Activated effector memory CD4-positive, alpha-beta T cell treated with Interleukin-2 at 50 U/mL for 16 hours (primary cell): ENCODE results near the gene ZNF365.

Experiments used
- DNase-seq: peaks from one replicate; pipeline ENCODE4 v3.0.0-alpha.2; 2020

The ZNF365 gene

DNA sequence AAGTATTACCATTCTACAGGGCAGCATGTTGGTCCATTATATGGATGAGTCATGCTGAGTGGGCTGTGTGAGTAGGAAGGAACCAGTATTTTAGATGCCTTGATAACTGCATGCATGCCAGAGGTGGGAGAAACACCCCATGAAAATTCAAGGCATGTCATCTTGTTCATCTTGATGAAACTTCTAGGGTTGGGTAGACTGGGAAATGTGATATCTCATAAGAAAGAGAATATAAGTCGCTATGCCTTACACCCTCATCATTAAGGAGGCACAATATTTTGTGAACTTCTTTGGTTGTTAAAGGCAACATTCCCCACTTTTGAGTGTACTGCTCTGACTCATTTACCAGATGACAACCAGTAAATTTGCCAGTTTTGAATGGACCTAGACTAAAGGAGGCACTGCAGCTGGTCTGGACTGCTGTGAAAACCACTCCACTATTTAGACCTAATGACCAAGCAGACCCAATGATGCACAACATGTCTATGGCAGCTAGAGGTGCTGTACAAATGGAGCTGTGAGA, 48.0 kb downstream of the ZNF365 start:
- no peak for DNase-seq

DNA sequence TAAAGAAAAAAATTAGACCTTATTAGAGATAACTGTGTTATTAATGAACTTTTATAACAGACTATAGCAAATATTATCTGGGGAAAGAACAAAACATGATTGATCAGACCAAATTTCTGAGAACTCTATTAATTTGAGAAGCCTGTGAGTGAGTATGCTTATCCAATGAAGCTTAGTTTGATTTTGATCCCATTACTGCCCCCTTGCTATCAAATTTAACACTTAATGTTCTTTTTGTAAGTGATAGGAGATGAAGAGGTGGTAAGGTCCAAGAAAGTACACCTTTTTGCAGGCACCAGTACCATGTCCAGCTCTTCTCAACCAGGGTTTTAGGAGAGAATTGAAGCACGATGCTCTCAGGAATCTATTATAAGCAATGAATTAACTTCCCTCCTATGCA, 49.9 kb downstream of the ZNF365 start:
- DNase-seq = no peak

DNA sequence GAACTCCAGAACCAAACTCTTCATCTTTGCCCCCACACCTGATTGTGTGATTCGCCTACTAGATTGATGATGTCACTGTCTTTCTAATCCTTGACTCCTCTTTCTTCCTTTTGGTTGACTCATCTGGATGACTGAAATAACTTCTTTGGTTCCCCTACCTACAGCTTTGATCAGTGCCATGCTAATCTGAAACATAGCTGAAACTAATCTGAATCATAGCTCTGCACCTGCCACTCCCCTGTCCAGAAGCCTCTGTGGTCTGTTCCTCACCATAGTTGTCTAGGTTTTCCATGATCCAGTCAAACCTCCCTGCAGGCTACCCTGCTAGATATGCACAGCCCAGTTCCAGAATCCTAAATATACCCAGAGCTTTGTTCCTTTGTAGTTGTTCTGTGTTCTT, 51.9 kb downstream of the ZNF365 start:
- no peak for DNase-seq

DNA sequence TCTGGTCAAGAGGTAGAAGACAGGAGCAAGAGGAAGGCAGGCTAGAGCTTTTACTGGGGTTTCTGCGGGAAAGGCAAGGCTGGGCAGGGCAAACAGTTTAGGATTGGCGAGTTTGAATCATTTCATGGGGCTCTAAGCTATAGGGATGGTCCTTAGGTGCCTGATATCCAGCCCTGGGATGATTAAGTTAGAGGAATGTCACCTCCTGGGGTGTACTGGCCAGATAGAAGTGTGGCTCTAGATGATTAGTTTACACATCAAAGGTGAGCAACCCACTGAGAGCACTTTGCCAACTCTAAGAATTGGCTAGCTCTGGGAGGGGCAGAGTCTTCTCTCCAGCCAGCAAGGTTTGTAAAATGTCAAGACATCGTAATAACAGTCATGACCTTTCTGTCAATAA, 52.4 kb downstream of the ZNF365 start:
- no peak for DNase-seq

DNA sequence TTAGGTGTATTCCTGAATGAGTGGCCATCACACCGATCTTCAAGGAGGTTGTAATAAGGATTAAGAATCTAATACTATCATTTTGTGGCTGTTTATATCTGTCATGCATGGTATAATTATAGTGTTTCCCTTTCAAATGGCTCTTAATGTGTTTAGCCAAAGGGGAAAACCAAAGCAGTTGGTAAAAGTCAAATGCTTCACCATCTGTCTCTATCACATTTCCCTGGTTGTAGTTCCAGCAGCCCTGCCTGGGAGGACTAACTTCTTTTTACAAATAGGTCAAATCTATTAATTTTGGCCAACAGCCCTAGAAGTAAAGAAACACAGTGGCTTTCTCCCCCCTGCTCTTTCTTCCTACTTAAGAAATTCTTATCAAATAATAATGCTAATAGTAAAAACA, 56.7 kb downstream of the ZNF365 start:
- no peak for DNase-seq

DNA sequence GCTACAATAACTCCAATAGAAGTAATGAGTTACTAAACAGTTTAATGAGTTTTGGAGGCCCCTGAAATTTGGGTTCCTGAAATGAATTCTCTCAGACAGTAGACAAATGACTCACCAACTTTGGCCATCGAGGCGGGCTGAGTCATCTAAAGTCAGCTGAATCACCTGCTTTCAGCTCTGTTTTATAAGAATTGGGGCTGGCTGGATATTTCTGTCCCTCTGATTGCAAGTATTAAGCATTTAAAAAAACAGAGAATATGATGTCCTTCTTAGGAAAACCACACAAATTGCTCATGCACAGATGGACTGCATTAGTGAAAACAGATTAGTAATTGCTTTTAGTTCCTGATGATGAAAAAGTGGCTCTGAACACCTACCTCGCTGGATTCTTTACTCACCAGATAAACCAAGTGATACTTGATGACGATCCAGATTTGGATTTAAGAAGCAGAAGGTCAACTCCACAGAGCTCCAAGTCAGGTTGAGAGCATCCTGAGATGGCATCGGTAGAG, 59.1 kb downstream of the ZNF365 start:
- DNase-seq = peak; percentile 4

DNA sequence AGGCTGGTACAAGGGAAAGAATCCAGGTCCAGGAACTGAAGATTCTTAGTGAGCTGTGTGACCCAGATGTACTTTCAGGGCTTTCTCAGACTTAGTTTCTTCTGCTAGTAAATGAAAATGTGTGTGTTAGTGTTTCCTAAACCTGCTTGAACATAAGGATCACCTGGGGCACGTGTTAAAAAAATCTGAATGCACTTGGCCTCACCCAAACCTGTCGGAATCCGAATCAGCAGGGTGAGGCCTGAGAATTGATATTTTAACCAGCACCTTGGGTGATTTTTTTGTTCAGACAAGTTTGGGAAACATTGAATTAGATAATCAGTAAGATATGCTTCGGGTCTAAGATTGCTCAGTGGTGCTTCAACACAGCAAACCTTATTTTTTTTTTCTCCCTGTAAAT, 59.7 kb downstream of the ZNF365 start:
- DNase-seq = no peak

DNA sequence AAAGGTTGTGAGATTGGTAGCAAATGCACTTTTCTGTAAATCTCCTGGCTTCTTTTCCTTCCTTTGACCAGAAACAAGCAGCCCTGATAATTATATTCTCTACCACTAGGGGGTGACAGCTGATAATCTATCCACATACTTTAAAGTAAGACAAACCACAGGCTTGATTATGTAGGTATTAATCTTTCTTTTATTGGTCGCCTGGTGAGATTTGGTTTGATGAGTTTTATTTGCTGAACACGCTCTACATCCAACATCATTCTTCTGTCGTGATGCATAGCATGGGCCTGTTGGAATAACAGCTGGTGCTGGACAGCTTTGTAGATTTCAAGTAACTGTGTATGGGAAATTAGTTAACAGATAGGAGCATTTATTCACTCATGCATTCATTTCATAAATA, 63.5 kb downstream of the ZNF365 start:
- no peak for DNase-seq

DNA sequence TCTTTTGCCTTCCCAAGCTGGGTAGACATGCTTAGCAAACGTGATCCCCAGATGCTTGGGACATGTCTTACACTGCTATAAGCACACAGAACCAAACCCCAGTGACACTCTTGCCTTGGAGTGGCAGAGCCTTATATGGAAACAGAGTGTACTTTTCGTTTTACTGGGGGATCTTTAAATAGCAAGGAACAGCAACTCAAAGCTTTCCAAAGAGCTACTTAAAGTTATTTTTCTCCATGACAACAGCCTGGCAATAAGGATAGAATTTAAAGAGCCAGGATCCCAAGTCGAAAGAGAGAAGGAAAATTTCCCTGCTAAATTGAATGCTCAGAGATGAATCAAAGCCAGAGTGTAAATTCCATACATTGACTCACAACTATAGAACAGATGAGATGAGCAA, 67.8 kb downstream of the ZNF365 start:
- no peak for DNase-seq

DNA sequence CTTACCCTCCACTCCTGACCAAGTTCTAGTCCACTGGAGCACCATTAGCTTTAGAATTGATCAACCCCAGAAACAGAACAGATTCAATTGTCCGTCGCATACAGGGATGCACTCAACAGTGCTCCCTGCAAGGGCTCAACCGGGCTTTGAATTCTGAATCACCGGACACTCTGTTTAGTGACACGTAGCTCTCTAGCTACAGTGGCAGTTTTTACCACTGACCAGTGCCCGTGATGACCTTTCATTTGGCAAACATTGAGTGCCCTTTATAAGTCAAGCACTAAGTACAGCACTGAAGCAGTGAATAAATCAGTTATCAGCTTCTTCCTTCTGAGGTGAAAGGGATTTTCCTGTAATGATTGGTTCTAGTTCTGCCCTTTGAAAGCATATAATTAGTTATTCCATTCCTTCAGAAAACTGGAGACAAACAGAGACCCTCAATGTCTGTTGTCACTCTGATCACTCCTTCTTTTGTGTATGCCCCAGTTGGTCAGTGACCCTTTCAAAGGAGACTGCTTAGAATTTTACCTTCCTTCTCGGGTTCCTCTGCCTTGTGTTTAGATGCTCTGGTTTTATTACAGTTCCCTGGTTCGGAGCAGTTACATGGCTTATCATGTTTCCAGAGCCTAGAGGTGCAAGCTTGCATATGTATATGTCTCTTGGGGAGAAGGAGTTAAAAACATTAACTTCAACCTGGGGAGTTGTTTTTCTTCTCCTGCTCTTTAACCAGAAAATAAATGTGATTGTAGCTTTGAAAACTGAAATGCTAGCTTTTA, 68.9 kb downstream of the ZNF365 start:
- no peak for DNase-seq

DNA sequence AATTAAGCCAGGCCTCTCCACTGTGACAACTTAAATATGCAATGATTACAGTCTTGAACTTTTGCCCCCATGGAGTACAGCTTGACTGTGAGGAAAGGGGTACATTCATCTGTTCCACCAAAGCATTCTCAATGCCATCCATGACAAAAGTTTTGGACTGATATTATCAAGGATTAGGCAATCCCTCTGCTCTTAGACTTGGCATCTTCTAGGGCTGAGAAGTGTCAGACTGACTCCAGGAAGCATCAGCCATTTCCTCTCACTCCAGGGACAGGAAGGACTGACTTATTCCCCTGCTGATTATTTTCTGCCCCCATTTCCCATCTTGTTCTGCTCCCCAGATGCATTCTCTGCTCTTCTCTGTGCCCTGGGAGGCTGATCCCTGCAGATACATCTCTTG, 69.7 kb downstream of the ZNF365 start:
- no peak for DNase-seq

DNA sequence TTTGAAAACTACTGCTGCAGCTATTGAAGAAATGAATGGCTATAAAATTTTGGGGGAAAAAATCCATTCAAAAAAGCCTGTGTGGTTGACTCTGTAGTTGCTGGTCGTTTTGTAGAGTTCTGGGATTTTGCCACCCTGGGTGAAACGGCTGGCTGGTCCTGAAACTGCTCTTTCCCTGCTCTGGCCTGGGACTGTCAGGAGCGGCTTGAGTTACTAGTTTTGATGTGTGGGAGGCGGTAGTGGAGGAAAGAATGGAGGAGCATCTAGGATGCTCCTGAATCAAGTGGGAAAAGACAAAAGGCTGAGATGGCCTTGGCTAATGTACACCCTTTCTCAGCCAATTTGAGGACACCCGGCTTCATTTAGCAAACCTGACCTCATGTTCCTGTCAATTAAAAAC, 72.5 kb downstream of the ZNF365 start:
- DNase-seq = no peak

DNA sequence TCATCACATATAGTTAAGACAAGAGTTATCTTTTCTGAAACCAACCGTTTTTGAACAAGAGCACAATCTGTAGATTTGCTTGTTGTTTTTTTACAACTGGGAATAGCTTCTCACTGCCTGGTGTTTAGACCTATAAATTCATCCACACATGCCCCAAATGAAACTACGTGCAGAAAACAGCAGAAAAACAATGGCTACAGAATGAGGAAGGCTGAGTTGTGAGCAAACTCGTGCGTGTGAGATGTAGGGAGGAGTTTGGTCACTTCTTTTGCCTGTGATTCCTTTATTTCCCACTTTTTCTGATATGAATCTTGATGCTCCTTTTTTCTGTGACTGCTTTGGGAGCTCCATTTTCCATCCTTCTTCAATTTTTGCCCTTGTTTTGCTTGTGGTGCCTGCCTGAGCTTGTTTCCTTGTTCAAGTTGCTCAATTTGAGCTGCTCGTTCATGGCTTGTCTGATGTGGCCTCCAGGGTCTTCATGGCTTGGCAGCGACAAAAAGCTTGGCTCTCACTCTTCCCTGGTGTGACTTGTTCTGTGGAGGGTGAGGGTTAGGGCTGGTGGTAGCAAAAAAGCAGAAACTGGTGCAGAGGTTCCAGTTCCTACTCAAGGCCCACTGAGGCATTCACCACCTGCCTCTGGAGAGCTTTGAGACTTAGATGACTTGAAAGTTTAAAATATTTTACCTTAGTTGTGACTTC, 76.9 kb downstream of the ZNF365 start:
- no peak for DNase-seq

DNA sequence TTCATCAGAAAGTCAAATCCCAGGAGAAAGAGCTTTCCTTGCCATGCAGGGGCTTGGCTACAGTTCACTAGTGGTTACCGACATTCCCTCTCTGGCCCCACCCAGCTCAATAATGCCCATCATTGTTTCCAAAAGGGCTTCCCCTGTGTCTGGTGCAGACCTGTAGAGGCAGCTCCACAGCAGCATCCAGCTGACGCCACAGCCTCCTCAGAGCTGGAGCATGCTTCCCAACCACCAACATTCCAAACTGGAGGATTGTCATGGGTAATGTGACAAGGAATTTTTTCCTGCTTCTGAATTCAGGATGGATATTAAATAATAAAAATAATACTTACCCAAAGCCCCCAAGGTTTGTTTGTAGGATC, 77.4 kb downstream of the ZNF365 start:
- DNase-seq = no peak
